GM19025 (cell line): ENCODE data around the gene SMC1B.
"Not testable (repeated sequence)": the region's sequence is repeated elsewhere in the genome, so short reads cannot be mapped to it uniquely, and the experiment has no call there.

Source experiments
- ATAC-seq: cut with Tn5 transposase; IDR thresholded peaks from one replicate; pipeline ENCODE4 v1.9.1; 2021; ENCODE audit warnings: mild to moderate bottlenecking, low read depth, moderate library complexity; ENCODE audit not compliant: unreplicated experiment

Gene SMC1B

GRCh38 chr22:45353786-45354185 lies 59.6 kb downstream of the SMC1B start:
- no peak for ATAC-seq

- ATAC-seq: not testable (repeated sequence)
Observed at GRCh38 chr22:45352757-45353156, 60.6 kb downstream of the SMC1B start.

- no peak for ATAC-seq
Observed at GRCh38 chr22:45351956-45352355, 61.4 kb downstream of the SMC1B start.

- no peak for ATAC-seq
Observed at GRCh38 chr22:45349916-45350315, 63.5 kb downstream of the SMC1B start.

DNA sequence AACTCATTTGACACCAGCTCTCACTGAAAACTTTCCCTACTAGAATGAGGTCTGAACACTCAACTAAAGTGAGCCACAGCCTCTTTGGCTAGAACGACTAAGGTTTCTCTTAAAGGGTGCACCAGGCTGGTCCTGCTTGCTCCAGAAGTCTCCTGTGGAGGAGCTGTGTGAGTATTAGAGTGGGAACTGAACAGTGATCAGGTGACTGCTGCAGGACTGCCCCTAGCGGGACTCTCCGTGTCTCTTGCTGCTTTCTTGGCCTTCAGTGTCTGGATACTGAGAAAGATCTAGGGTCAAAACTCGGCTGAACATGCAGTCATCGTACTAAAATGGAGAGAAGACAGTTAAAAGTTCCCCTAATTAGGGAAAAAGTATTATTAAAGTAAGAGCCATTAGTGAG lies 69.1 kb downstream of the SMC1B start:
- no peak for ATAC-seq

- ATAC-seq: no peak
Observed at GRCh38 chr22:45343143-45343542, 70.3 kb downstream of the SMC1B start.

DNA sequence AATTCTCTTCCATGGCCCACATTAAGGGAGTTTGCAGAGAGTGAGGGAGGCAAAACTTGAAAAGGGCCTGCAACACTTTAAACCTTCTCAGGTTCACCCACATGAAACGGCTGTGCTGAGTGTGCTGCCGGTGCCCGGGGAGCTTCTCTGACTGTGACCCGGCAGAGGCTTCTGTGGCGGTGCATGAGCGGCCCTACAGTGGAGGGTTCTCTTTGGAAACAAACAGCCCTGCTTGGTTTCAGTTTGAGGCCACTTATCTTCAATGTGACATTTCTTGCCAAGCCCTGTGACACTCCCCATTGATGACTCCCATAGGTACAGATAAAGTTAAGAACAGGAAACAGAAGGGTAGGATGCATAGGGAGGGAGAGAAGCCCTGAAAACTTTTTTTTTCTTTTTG lies 71.9 kb downstream of the SMC1B start:
- no peak for ATAC-seq

GRCh38 chr22:45340323-45340722 lies 73.1 kb downstream of the SMC1B start:
- no peak for ATAC-seq

GRCh38 chr22:45338795-45339194 lies 74.6 kb downstream of the SMC1B start:
- no peak for ATAC-seq

DNA sequence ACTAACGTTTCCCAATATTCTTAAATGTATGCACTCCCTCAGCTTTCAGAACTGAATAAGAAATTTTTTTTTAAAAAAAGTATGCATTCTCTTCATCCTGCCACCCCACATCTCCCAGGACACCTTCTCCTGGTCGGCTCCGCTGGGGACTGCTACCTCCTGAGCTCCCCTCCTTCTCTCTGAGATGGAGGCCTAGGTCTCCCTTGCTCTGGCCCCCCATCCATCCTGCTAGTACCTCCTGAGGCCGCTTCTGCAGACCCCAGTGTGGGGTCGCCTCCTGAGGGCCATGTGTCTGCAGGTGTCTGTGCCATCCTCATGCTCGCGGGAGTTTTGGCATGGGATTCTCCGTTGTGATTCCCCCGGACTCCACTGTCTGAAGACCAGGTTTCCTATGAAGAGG lies 75.9 kb downstream of the SMC1B start:
- no peak for ATAC-seq

DNA sequence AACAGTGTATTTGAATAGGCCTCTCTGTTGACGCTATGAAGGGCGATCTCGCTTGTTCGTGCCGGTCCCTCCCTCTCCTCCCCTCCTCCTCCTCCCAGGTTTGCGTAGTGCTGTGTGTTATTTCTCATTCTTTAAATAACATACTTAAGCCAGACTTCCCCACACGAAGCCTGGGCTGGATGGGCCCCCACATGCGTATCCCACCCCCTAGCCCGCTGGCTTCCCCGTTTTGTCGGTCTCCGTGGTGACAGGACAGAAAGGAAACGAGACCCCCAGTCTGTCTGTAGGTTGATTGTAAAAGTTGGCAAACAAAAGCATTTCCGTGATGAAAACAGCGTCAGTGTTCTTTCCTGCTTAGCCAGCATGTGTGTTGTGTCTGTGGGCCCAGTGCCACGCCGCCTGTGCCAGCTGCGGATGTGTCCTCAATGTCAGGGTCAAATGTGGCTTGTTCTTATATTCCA lies 76.4 kb downstream of the SMC1B start:
- no peak for ATAC-seq

GRCh38 chr22:45335854-45336522 lies 77.4 kb downstream of the SMC1B start:
- no peak for ATAC-seq

DNA sequence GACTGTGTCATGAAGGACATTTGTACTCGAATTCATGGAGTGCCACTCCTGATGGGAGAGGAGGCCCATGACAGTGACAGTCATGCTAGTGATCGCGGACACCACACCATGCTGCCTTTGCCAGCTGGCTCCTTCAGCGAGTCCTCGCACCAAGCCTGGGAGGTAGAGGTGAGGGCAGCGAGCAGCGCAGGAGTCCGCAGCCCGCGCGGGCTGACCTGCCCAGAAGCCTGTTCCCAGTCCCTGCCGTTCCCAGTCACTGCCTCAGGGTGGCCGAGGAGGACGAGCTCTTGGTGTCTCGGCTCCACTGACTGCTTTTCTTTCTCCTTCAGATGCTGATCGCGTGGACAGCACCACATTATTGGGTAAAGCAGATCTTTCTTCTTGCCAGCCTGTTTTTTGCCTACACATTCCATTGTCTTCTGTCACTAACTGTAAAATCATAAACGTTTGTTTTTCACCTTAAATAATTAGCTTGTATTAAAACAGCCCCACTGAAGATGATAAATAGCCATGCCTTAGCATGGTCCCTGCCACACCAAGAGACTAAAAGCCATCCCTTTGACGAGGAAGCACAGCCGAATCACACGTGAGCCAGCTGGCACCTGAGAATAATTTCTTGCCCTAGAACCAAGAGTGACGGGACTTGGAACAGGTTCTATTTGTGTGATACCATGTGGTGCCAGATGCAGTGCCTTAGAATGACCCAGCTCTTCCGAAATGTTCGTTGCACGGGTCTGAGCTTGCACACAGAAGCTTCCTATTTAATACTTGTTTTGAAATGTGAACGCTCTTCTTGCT lies 78.2 kb downstream of the SMC1B start:
- no peak for ATAC-seq

DNA sequence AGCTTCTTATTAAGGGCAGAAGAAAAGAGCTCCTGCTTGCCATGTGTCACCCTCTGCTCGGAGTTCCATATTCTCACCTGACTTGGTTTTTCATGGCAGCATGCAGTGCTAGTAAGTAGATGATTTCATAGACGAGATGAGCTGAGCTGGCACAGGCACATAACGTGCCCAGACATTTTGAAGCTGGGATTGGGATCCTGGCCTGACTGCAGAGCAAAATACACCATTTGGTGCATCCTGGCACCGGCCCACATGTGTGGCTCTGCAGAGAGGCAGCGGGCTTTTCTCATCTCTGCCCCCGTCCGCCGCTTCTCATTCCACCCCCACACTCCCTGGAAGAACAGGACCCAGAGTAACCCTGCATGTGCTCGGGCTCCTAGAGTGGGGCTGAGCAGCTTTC lies 78.9 kb downstream of the SMC1B start:
- no peak for ATAC-seq

- no peak for ATAC-seq
Observed at GRCh38 chr22:45334068-45334467, 79.3 kb downstream of the SMC1B start.

DNA sequence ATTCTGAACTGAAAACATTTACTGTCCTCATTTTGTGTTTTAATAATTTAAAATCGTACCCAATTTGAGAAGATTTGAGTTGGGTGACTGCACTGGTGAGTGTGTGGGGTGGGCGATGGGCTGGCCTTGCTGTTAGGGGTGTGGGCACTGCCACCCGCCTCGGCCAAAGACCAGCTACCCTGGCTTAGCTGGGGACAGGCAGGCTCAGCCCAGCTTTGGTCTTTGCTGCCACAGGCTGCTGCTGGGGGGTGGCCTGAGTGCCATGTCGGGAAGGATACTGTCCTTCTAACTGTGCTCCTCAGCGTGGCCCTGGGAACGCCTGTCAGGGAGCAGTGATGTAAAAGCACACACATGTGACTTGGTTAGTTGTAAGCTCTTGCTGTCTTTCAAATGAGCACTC lies 81.4 kb downstream of the SMC1B start:
- ATAC-seq: no peak

DNA sequence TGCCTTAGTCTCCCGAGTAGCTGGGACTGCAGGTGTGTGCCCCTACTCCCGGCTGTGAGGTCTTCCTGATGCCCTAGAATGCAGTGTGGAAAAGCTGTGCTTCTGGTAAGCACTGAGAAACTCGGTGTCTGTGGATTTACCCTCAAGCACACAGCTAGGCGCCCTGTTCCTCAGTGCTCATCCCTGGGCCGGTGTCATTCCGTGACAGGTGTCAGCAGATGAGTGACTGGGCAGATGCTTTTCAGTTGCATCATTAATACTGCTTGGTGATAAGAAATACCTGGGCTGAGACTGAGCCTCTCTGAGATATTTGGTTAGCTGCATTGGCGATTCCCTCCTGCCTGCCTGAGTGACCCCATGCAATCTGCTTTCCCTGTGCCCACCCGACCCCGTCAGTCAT lies 81.9 kb downstream of the SMC1B start:
- no peak for ATAC-seq

GRCh38 chr22:45330548-45330947 lies 82.9 kb downstream of the SMC1B start:
- no peak for ATAC-seq

- ATAC-seq: no peak
Observed at GRCh38 chr22:45329530-45329936, 83.9 kb downstream of the SMC1B start.

DNA sequence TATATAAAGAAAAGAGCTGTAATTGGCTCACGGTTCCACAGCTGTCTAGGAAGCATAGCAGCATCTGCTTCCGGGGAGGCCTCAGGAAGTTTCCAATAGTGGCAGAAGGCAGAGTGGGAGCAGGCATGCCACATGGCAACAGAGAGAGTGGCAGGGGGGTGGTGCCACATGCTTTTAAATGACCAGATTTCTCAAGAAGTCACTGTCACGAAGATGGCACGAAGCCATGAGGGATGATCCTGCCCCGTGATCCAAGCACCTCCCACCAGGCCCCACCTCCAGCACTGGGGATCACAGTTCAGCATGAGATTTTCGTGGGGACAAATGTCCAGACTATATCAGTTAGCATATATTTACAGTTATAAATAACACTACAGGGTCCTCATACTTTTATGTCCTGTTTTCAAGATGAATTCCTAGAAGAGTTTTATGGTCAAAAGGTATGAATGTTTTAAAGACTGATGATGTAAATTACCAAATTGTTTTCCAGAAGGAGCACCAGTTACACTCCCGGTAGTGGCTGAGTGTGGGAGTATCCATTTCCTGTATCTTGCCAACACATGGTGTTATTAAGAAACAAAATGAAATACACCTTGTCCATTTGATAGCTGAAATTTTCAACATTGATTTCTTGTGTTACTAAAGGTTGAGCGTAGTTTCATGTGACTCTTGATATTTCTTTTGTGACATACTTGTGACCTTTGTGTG lies 84.4 kb downstream of the SMC1B start:
- no peak for ATAC-seq

- not testable (repeated sequence) for ATAC-seq
Observed at GRCh38 chr22:45328261-45328660, 85.1 kb downstream of the SMC1B start.
